HTR-8/SVneo (cell line): ENCODE measurements around the gene UGGT2.
A peak's percentile ranks its signal among the peaks of the same experiment; 100 is the strongest.
"Not testable (repeated sequence)": the region's sequence is repeated elsewhere in the genome, so short reads cannot be mapped to it uniquely, and the experiment has no call there.

Source experiments
- DNase-seq: peaks from one replicate; pipeline ENCODE4 v3.0.0; 2011; ENCODE audit warnings: low spot score, mixed read lengths; ENCODE audit not compliant: insufficient read length
- FAIRE-seq: peaks from 2 replicates; lab custom pipeline; 2011; peaks lifted over from hg19 to GRCh38; lab: Jason Lieb, UNC

The UGGT2 gene

GRCh38 chr13:96002322-96003131 lies 50.7 kb downstream of the UGGT2 start:
- FAIRE-seq (no peak), DNase-seq (no peak)

DNA sequence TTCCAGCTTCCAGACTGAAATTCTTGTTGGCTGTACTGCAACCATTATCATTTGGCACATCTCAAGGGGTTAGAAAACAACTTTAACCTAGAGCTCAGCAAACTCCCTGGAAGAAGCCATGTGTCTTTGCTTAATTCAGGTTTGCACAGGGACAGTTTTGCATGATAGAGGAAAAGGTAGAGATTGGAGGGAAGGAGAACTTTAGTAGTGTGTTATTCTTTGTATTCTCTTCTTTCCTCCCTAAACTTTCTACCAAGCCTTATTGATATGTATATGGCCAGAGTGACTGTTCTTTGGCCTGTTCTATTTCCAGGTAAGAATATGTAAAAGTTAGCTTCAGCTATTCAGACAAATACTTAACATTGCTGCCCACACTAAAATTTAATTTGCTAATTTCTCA lies 53.1 kb downstream of the UGGT2 start:
- FAIRE-seq (no peak), DNase-seq (no peak)

- DNase-seq, result no peak
- FAIRE-seq, result no peak
Measured at GRCh38 chr13:95987841-95988240, 65.4 kb downstream of the UGGT2 start.

DNA sequence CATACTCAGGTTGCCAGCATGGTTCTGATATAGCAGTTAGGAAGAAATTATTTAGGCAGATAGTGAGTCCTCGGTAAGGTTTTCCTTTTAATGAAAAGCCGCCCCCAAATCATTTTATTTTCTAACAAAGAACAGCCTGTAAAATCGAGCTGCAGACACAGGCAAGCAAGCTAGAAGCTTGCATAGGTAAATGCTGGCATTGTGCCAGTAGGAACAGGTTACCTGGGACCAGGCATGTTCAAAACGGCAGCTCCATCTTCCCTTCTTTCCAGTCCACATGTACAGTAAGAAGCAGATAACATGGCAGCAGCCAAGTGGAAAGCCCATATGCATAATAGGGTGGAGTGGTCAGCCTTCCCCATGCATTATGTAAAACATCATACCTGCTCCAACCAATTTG lies 71.1 kb downstream of the UGGT2 start:
- no peak for DNase-seq

GRCh38 chr13:95972651-95973050 lies 80.5 kb downstream of the UGGT2 start:
- DNase-seq, FAIRE-seq: not testable (repeated sequence)

More for the DNA sequence above, 71.1 kb downstream of the UGGT2 start:
- FAIRE-seq, result no peak

DNA sequence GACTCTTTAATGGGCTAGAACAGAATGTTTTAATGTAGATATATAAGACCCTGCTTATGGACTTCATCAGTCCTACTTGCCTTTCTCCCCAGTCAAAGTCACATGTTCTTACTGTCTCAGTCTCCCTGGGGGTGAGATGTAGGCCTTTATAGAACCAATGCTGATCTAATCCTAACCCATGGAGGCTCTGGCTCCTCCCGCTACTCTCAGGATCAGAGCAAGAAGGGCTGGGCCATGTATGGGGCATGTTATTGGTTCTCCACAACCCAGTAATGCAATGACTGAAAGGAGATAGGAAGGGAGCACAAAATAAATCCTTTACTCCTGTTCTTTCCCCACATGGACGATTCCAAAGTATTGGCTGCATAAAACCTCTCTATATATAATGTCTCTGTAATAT lies 82.3 kb downstream of the UGGT2 start:
- FAIRE-seq, result no peak
- no peak for DNase-seq

- FAIRE-seq (no peak), DNase-seq (no peak)
Measured at GRCh38 chr13:95968906-95969305, 84.3 kb downstream of the UGGT2 start.

DNA sequence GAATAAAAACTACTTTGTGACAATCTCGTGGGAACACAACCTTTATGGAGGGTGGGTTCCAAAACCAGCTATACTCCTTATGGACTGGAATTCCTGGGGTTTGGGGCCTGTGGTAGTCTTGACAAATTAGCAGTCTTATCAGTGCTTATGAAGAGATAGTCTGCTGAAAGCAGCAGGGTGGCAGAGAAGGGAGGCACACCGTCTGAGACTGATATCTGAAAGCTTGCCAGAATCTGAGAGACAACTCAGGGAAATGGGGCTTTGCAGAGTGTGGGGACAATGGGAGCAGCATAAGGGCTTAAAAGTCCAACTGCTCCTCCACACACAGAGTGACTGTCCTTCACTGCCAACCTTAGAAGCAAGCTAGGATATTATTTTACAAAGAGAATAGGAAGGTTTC lies 95.9 kb downstream of the UGGT2 start:
- FAIRE-seq, result no peak
- no peak for DNase-seq

DNA sequence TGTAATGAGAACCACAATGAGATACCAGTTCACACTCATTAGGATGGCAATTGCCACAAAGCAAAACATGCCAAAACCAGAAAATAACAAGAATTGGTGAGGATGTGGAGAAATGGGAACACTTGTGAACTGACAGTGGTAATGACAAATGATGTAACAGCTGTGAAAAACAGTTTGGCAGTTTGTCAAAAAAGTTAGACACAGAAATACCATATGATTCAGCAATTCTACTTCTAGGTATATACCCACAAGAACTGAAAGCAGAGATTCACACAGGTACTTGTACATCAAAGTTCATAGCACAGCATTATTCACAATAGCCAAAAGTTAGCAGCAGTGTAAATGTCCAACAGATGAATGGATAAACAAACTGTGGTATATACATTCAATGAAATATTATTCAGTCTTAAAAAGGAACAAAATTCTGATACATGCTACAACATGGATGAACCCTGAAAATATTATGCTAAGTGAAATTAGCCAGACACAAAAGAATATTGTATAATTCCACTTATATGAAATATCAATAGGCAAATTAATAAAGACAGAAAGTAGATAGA lies 96.5 kb downstream of the UGGT2 start:
- FAIRE-seq, result no peak
- no peak for DNase-seq

DNA sequence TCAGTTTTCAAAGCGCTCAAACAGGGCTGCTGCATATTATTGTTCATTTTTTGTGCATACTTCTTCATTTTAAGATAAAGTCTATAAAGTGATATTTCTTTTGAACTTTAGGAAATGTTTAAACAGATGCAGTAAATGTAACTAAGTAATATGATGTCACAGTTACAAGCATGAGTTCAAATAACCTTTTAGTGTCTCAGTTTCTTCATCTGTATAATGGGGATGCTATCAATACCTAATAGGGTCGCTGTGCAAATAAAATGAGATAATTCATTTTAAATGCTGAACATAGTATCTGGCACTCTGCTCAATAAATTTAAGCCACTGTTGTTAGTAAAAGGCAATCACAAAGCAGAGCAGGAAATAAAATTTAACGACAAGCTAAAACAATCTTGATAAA lies 97.5 kb downstream of the UGGT2 start:
- DNase-seq (no peak), FAIRE-seq (no peak)

DNA sequence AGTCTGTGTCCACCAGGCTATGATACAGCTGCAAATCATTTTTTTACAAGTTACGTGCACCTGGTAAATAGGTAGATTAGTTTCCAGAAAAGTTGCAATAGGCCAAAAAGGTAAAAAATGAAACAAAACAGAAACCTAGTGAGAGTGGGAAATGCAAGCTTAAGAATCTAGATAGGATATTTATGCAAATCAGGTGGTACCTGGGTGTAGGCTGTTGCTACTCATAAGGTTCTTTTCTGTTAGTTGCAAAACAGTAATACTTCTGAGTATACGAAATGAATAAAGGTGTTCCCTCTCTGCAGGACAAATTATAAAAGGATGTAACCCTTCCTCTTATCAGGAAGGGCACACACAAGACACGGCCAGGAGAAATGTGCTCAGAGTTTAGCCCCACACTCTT lies 97.9 kb downstream of the UGGT2 start:
- FAIRE-seq (no peak), DNase-seq (no peak)

- no peak for FAIRE-seq
- no peak for DNase-seq
Measured at GRCh38 chr13:95954266-95954665, 98.9 kb downstream of the UGGT2 start.

DNA sequence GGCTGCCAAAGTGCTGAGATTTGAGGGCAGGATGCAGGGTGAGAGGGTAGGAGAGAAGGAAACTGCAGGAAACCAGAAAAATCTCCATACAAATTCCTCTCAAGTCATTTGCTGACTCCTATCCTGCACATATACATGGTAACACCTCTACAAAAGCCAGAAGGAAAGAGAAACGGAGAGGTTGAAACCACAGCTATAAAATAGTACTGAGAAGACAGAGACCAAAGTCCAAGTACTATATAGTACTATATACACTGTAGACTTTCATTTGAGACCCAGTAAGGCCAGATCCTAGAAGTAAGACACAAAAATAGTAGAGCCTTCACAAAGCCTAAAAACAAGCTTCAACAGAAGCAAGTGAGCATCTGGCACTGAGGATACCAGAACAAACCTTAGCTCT lies 103.1 kb downstream of the UGGT2 start:
- no peak for FAIRE-seq
- no peak for DNase-seq

GRCh38 chr13:95948656-95949055 lies 104.5 kb downstream of the UGGT2 start:
- FAIRE-seq, result no peak
- DNase-seq, result no peak

DNA sequence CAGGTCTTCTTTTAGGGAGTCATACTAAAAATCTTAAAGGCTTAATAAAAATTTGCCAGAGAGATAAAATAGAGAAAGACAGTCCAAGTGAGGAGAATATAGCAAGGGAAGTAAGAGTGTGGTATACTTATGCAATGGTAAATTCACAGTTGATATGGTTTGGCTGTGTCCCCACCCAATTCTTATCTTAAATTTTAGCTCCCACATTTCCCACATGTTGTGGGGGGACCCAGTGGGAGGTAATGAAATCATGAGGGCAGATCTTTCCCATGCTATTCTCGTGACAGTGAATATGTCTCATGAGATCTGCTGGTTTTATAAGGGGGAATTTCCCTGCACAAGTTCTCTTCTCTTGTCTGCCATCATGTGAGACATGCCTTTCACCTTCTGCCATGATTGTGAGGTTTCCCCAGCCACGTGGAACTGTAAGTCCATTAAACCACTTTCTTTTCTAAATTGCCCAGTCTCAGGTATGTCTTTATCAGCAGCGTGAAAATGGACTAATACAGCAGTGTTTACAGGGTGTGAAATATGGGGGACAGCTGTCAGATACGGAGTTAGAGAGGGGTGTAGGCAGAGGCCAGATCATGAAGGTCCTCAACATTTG lies 115.4 kb downstream of the UGGT2 start:
- FAIRE-seq (no peak), DNase-seq (no peak)

DNA sequence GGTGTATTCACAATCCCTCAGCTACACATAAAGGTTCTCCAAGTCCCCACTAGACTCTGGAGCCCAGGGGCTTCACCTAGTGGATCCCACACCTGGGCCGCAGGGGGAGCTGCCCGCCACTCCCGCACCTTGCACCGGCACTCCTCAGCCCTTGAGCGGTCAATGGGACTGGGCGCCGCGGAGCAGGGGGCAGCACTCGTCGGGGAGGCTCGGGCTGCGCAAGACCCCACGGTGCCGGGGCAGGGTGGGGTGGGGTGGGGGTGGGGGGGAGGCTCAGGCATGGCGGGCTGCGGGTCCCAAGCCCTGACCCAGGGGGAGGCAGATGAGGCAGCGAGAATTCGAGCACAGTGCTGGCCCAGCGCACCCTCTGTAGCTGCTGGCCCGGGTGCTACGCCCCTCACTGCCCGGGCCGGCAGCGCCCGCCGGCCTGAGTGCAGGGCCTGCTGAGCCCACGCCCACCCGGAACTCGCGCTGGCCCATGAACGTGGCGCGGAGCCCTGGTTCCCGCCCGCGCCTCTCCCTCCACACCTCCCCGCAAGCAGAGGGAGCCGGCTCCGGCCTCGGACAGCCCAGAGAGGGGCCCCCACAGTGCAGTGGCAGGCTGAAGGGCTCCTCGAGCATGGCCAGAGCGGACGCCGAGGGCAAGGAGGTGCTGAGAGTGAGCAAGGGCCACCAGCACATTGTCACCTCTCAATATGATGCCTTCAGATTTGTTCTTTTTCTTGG lies 121.7 kb downstream of the UGGT2 start:
- no peak for FAIRE-seq
- no peak for DNase-seq

DNA sequence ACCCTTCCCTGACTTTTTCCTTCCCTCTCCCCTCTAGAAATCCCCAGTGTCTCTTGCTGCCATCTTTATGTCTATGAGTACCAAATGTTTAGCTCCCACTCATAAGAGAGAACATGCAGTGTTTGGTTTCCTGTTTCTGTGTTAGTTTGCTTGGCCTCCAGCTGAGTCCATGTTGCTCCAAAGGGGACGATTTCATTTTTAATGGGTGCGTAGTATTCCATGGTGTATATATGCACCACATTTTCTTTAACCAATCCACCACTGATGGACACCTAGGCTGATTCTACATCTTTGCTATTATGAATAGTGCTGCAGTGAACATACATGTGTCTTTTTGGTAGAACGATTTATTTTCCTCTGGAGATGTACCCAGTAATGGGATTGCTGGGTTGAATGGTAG lies 123.8 kb downstream of the UGGT2 start:
- FAIRE-seq (no peak), DNase-seq (no peak)

DNA sequence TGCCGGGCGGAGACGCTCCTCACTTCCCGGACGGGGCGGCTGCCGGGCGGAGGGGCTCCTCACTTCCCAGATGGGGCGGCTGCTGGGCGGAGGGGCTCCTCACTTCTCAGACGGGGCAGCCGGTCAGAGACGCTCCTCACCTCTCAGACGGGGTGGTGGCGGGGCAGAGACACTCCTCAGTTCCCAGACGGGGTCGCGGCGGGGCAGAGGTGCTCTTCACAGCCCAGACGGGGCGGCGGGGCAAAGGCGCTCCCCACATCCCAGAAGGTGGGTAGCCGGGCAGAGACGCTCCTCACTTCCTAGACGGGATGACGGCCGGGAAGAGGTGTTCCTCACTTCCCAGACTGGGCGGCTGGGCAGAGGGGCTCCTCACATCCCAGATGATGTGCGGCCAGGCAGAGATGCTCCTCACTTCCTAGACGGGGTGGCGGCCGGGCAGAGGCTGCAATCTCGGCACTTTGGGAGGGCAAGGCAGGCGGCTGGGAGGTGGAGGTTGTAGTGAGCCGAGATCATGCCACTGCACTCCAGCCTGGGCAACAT lies 124.8 kb downstream of the UGGT2 start:
- FAIRE-seq, DNase-seq: not testable (repeated sequence)

DNA sequence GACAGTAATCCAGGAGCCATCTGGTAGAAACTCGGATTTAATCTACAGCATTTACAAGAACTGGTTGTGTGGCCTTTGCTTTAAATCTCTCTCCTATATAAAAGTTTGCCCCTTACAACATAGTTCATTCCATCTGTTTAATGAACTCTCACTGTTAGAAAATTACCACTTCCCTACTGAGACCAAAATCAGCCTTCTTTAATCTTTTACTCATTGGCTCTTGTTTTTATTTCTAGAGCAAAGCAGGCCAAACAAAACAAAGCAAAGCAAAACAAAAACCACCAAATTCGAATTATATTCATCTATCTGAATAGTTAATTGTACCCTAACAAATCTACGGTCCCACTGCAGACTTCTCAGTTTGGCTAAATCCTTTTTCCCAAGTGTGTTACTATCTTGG lies 127.0 kb downstream of the UGGT2 start:
- DNase-seq (no peak), FAIRE-seq (no peak)

GRCh38 chr13:95924389-95924994 lies 128.7 kb downstream of the UGGT2 start:
- DNase-seq (peak; percentile 7), FAIRE-seq (no peak)
